OCI-M1 (cell line): Measurements from ENCODE around the gene UBASH3B.

Source experiments
- DNase-seq: peaks from one replicate; lab custom pipeline; 2025; lab: John Stamatoyannopoulos, UW

UBASH3B gene

DNA sequence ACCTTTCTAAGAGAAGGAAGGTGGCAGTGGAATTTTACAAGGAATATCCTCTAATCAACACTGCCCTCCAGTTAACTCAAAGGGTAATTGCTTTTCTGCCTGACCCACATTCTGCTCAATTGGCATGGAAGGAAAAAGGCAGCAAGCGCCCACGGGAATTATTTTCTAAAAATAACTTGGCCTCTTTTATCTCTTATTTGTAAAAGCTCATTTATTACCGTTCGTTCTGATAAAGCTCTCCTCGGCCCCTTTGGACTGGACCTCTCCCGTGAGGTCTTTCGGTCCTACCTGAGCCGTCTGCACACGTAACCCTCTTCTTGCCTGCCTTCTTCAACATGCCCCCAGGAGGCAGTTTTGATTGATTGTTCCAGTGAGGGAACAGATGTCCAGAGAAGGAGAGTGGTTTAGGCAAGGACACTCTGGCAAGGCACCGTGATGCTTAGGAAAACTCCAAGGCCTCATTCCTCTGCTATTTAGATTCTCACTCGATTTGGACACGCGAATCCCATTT lies 129.6 kb downstream of the UBASH3B start:
- DNase-seq: no peak

DNA sequence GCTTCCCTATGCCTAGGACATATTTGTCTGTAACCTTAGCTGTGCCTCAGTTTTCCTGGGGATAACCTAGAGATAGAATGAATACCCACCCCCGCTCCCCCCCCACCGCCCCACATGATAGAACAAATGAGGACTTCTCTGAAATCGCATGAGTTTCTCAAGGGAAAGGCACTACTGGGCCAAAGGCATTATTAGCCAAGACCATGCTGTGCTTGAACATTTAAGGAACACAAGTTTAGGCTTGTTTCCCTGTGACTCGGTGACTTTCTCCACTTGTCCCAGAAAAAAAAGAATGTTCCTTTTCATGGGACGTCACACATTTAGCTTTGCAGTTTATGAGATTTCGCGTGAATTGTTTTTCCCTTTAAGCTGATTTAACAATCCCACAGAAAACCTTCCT lies 131.4 kb downstream of the UBASH3B start:
- DNase-seq: no peak

DNA sequence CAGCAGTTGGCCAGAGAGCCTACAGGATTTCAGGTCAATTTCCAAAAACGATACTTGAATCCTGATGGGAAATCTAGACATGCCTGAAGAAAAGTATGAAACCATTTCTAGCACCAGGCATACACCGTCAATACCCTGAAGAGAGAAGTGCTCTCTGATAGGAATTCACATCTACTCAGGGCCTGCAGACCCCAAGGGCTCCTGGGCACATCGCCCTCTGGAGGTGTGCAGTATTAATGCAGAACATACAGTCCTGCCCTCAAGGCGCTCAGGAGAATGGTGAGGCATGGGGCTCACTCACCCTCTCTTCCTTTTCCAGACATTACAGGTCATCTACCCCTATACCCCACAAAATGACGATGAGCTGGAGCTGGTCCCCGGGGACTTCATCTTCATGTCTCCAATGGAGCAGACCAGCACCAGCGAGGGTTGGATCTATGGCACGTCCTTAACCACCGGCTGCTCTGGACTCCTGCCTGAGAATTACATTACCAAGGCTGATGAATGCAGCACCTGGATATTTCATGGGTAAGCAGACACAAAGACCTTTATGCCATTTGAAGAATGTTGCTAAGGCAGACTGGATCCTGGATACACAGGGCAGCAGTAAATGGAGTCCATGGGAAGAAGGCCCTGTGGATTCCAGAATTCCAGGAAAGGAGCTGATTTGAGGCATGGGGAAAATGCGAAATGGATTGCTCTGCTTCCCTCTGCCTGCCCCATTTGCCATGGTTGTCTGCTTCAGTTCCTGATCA lies 133.4 kb downstream of the UBASH3B start:
- DNase-seq: no peak

DNA sequence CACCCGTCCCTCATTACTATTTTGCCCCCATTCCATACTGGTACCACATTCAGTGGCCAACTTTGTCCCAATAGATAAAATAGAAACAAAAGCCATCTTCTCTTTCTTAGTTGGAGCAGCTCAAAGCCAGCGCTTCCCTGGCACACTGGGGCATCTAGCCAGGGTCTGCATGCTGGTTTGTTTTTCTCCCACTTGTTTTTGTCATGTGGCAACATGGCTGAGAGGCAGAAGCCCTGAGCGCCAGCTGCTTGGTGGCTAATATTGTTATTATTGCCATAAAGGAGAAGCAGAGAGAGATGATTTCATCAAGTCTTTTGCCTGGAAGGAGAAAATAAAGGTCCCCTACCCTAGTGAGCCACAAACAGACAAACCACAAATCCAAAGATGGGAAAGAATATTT lies 134.4 kb downstream of the UBASH3B start:
- DNase-seq: no peak

DNA sequence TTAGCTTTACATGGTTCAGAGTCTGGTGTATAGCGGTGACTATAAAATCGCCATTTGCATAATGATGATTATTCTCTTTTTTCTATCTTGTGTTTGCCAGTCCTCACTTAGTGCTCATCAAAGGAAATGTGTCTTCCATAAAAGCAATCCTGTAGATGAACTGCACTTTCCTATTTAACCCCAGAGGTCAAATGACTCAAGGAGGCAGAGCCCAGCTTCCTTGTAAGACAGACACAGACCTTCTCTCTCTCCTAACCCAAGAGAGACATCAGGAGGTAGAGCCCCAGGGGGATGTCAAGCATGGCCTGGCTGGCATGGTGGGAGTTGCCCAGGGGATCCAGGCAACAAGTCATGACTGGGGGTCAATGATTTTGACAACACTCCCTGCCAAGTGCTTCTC lies 135.9 kb downstream of the UBASH3B start:
- DNase-seq: no peak

DNA sequence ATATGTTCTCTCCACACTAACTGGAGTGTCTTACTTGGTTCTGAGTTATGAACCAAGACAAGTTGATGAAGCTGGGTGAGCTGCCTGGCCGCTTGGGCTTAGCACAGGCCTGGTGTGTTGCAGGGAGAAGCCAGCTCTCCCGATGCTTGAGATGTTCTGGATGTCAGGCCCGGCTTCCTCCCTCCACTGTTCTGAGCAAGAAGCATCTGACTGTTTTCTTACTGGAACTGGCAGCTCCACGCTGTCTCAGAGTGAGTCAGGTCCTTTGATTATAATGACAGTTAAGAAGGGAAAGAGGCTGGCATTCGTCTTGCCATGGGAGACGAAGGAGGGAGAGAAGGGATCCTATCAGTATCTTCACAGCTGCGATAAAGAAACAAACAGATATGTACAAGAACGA lies 136.3 kb downstream of the UBASH3B start:
- no peak for DNase-seq

DNA sequence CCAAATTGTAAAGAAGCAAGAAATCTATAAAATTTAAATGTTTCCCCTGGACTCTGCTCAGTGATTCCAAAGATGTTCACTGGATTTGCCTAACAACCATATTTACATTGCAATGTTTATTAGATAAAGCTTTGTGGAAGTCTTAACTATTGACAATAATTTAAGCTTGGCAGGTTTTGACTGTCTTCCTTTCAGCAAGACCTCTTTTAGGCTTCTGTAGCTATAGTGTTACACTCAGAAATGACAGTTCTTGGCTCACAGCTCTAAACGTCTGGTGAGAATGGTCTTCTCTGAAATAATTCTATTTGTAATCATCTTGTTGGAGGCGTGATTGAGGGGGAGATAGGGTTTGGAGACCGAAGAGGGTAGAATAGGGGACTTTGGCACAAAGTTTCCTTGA lies 138.0 kb downstream of the UBASH3B start:
- no peak for DNase-seq

- no peak for DNase-seq
Measured at GRCh38 chr11:122795307-122795706, 139.8 kb downstream of the UBASH3B start.

DNA sequence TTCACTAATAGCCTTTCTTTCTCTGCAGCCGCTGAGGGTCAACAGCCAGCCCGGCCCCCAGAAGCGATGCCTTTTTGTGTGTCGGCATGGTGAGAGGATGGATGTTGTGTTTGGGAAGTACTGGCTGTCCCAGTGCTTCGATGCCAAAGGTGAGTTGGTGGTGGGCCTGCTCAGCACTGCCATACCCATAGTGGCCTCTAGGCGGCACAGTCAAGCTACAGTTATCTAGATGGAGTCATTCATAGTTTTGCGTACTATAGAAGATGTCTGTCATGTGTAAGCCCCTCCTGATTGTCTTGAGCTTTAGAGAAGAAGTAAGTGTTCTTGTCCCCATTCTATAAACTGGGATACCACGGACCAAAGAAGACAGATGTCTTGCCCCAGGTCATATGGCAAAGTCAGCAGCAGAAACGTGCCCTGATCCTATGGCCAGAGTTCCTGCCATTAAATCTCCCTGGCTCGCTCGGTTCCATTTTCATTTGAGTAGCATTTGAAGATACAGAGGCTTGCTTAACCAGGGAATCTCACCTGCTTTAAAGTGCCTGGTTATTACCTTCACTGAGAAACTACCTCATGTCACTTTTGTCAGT lies 140.7 kb downstream of the UBASH3B start:
- peak; percentile 60 for DNase-seq

DNA sequence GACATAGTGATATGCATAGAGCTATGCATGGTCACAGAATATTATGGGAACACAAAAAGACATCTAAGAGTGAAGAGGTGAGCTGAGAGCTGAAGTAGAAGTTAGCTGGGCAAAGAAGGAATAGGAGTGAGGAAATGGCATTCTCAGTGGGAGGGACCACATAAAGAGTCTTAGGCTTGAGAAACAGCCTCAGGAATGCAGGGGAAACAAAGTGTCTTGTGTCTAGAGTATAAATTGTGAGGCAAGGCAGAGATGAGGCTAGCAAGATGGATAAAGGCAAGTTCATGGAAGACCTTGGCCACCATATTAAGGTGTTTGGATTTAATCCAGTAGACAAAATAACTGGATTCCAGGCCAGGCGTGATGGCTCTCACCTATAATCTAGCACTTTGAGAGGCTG lies 142.1 kb downstream of the UBASH3B start:
- DNase-seq: no peak

GRCh38 chr11:122799406-122800105 lies 144.0 kb downstream of the UBASH3B start:
- DNase-seq: no peak

GRCh38 chr11:122802876-122803275 lies 147.4 kb downstream of the UBASH3B start:
- no peak for DNase-seq

DNA sequence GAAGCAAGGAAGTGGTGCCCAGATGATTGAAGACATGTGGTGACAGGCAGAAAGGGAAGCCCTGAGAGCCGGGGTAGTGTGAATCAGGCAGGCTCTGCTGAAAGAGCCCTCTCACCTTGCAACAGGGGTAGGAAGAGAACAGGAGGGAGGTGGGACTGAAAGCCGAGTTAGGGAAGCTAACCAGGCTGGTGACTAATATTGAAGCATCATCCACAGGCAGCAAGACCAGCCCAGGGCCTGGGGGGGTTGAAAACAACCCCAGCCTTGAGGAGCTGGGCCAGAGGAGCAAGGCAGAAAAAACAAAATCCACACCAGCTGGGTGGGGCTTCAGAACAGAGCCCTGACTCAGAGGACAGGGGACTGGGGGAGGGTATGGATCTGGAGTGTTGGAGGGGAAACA lies 147.8 kb downstream of the UBASH3B start:
- DNase-seq: no peak

- DNase-seq: no peak
Measured at GRCh38 chr11:122803716-122804115, 148.2 kb downstream of the UBASH3B start.

GRCh38 chr11:122804161-122804560 lies 148.6 kb downstream of the UBASH3B start:
- DNase-seq: no peak

GRCh38 chr11:122804796-122805195 lies 149.3 kb downstream of the UBASH3B start:
- DNase-seq: no peak

DNA sequence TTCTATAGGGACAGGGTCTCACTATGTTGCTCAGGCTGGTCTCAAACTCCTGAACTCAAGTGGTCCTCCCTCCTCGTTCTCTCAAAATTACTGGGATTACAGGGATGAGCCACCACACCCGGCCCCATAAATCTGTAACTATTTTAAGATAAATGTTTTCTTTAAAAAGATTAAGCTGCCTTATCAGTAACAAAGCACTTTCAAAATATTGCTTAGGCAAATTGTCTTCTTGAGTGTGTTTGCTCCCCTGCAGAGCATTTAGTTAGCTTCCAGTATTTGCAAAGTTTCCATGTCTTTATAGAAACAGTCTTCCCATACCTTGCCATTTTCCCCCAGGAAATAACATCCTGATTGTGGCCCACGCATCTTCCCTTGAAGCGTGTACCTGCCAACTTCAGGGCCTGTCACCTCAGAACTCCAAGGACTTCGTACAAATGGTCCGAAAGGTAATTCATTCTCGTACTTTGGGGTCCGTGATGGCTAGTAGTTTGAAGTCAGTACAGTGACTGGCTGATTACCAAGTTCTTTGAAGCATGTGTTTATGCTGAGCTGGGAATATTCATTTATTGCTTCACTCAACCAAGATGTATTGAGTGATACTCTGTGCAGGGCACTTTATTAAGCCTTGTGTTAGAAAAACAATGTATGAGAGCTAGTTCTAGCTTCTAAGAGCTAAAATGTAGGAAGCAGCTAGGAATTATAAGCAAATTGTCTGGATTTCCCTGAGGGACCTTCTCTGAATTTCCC lies 152.4 kb downstream of the UBASH3B start:
- no peak for DNase-seq

GRCh38 chr11:122808478-122808869 lies 153.0 kb downstream of the UBASH3B start:
- peak; percentile 48 for DNase-seq

DNA sequence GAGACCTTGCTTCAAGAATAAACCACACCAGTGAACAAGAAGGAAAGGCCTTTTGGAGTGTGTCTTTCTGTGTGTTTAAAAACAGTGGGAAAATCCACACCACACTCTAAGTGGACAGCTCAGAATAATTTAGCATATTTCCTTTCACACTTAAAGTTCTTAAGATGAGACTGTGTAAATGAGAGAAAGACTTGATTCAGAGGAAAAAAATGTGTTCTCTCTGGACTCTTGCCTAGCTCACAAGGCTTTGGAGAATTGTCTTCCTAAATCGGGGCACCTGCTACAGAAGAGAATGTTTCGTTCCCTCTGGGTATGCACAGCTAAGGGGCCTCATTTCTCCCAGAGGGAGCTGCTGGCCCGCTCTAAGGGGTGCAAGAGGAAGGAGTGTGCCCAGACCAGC lies 154.3 kb downstream of the UBASH3B start:
- DNase-seq: no peak

- DNase-seq: no peak
Measured at GRCh38 chr11:122811721-122812120, 156.2 kb downstream of the UBASH3B start.

DNA sequence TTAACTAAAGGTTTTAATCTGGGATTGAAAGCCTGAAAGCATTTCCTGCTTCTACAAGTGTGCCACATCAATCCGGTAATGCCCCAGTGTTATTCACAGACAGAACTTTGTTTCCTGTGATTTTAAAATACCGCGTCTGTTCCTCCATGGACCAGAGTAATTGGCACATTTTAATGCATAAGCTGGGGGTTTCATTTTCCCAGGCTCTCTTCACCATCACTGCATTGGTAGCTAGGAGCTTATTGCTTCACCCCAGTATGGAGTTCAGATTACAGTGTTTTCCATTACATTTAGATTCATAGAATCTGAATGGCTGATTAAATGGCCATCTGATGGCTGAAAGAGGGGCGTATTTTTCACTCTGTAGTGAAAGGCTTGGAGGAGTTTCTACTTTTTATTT lies 157.1 kb downstream of the UBASH3B start:
- DNase-seq: no peak

DNA sequence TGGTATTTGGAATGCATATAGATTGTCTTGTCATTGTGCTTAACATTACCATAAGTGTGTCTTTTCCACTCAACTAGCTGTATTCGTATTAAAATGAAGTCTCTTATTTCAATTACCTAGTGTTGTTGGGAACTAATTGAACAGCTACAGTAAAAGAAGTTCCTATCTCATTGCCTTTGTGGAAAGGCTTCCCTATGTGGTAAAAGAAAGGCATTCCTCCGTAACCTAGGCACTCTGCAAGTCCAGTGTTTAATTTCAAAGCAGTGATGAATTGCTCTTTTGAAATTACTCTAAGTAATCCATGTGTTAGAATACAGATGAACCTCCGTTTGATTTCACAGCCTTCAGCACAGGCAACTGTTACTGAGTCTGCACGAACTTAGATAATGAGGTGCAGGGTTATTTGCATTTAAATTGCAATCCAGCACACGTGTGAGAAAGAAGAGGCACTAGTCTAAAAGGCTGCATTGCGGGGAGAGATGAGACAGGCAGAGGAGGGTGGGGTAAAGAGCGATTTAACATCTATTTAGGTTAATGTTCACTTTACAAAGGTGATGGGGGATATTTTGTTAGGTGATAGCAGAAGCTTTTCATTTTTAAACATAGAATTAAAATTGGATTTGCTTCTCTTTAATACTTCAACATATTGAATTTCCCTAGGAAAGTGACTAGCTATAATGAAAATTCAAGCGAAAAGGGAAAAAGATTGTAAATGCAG lies 157.8 kb downstream of the UBASH3B start:
- no peak for DNase-seq
